ENCODE data around the gene COG3. TPM values are rescaled to one million over a fixed set of nuclear protein-coding genes. Genes with fewer than 3 reads are reported as not detected.

Gene COG3
- total and polyA plus RNA-seq, 2 of the 13 experiments (the other 11 are each of a cell fraction or from before 2014, with no cell fraction given) = 37.8 to 47.5 TPM

DNA sequence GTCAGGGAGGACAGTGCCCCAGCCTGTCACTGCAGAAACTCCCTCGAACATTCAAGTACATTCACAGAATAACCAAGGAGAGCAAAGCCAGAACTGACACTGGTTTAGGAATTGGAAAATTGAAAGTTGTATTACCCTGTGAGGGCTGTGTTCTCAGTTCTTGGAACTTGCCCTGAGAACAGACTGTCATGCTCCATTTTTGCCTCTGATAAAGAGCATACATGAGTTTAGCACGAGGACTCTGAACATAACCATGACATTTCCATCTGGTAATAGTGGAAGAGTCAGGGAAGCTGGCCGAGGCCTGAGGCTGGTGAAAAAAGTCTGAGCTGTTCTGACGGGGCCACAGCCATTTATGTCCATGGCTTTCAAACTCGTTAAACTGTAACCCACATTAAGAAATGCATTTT, 31.4 kb upstream of the COG3 start (continued):
- TF ChIP-seq, protein P1, sequence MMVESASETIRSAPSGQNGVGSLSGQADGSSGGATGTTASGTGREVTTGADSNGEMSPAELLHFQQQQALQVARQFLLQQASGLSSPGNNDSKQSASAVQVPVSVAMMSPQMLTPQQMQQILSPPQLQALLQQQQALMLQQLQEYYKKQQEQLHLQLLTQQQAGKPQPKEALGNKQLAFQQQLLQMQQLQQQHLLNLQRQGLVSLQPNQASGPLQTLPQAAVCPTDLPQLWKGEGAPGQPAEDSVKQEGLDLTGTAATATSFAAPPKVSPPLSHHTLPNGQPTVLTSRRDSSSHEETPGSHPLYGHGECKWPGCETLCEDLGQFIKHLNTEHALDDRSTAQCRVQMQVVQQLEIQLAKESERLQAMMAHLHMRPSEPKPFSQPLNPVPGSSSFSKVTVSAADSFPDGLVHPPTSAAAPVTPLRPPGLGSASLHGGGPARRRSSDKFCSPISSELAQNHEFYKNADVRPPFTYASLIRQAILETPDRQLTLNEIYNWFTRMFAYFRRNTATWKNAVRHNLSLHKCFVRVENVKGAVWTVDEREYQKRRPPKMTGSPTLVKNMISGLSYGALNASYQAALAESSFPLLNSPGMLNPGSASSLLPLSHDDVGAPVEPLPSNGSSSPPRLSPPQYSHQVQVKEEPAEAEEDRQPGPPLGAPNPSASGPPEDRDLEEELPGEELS (CRISPR knock-in tag; IDR thresholded peaks at IDR 0.05) = 0 out of 2 replicates have a peak, but pooled peaks have one; percentile 16
- TF ChIP-seq ZNF569 (CRISPR knock-in tag; IDR thresholded peaks at IDR 0.05; ENCODE audit: borderline replicate concordance) (no peak), ZNF577 (CRISPR knock-in tag; IDR thresholded peaks at IDR 0.05; ENCODE audit: borderline replicate concordance, low read depth) (no peak), SOX13 (IDR thresholded peaks at IDR 0.05) (no peak), SOX13 (CRISPR knock-in tag; conservative IDR thresholded peaks at IDR 0.05 in 1 of 2, IDR thresholded peaks at IDR 0.05 in 1 of 2) (peak in 1 of 2 experiments; percentile 23; a peak in 2 of 4 replicates), SAP130 (CRISPR knock-in tag; IDR thresholded peaks at IDR 0.05; ENCODE audit: low read depth) (peak; percentile 72), ZNF878 (CRISPR knock-in tag; IDR thresholded peaks at IDR 0.05) (0 out of 2 replicates have a peak, but pooled peaks have one; percentile 40), SOX6 (IDR thresholded peaks at IDR 0.05) (no peak), SOX6 (CRISPR knock-in tag; IDR thresholded peaks at IDR 0.05) (peak; percentile 59), TARDBP (CRISPR knock-in tag; IDR thresholded peaks at IDR 0.05) (peak; percentile 60; the same call in 1 of the 2 replicates), ZNF331 (CRISPR knock-in tag; IDR thresholded peaks at IDR 0.05) (no peak), MBD4 (IDR thresholded peaks at IDR 0.05; ENCODE audit: borderline replicate concordance, low read length) (no peak), FOXK1 (CRISPR knock-in tag; IDR thresholded peaks at IDR 0.05; ENCODE audit: borderline replicate concordance, low read depth) (peak; percentile 10; the same call in 1 of the 2 replicates), DMAP1 (CRISPR knock-in tag; IDR thresholded peaks at IDR 0.05) (peak; percentile 23; the same call in 1 of the 2 replicates), SMAD9 (CRISPR knock-in tag; IDR thresholded peaks at IDR 0.05) (no peak)
- TF ChIP-seq, protein P2, sequence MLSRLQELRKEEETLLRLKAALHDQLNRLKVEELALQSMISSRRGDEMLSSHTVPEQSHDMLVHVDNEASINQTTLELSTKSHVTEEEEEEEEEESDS (CRISPR knock-in tag; IDR thresholded peaks at IDR 0.05; ENCODE audit: borderline replicate concordance) = no peak
- TF ChIP-seq, protein P3, sequence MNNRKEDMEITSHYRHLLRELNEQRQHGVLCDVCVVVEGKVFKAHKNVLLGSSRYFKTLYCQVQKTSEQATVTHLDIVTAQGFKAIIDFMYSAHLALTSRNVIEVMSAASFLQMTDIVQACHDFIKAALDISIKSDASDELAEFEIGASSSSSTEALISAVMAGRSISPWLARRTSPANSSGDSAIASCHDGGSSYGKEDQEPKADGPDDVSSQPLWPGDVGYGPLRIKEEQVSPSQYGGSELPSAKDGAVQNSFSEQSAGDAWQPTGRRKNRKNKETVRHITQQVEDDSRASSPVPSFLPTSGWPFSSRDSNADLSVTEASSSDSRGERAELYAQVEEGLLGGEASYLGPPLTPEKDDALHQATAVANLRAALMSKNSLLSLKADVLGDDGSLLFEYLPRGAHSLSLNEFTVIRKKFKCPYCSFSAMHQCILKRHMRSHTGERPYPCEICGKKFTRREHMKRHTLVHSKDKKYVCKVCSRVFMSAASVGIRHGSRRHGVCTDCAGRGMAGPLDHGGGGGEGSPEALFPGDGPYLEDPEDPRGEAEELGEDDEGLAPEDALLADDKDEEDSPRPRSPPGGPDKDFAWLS (CRISPR knock-in tag; IDR thresholded peaks at IDR 0.05; ENCODE audit: borderline replicate concordance) = no peak
- TF ChIP-seq, protein P4, sequence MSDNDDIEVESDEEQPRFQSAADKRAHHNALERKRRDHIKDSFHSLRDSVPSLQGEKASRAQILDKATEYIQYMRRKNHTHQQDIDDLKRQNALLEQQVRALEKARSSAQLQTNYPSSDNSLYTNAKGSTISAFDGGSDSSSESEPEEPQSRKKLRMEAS (IDR thresholded peaks at IDR 0.05) = peak; percentile 69
- TF ChIP-seq, protein P5, sequence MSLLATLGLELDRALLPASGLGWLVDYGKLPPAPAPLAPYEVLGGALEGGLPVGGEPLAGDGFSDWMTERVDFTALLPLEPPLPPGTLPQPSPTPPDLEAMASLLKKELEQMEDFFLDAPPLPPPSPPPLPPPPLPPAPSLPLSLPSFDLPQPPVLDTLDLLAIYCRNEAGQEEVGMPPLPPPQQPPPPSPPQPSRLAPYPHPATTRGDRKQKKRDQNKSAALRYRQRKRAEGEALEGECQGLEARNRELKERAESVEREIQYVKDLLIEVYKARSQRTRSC (CRISPR knock-in tag; IDR thresholded peaks at IDR 0.05; ENCODE audit: low read depth) = no peak
- TF ChIP-seq, protein P6, sequence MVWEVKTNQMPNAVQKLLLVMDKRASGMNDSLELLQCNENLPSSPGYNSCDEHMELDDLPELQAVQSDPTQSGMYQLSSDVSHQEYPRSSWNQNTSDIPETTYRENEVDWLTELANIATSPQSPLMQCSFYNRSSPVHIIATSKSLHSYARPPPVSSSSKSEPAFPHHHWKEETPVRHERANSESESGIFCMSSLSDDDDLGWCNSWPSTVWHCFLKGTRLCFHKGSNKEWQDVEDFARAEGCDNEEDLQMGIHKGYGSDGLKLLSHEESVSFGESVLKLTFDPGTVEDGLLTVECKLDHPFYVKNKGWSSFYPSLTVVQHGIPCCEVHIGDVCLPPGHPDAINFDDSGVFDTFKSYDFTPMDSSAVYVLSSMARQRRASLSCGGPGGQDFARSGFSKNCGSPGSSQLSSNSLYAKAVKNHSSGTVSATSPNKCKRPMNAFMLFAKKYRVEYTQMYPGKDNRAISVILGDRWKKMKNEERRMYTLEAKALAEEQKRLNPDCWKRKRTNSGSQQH (CRISPR knock-in tag; IDR thresholded peaks at IDR 0.05; ENCODE audit: low read depth) = no peak
- TF ChIP-seq, protein P7, sequence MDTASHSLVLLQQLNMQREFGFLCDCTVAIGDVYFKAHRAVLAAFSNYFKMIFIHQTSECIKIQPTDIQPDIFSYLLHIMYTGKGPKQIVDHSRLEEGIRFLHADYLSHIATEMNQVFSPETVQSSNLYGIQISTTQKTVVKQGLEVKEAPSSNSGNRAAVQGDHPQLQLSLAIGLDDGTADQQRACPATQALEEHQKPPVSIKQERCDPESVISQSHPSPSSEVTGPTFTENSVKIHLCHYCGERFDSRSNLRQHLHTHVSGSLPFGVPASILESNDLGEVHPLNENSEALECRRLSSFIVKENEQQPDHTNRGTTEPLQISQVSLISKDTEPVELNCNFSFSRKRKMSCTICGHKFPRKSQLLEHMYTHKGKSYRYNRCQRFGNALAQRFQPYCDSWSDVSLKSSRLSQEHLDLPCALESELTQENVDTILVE (CRISPR knock-in tag; IDR thresholded peaks at IDR 0.05) = 0 out of 2 replicates have a peak, but pooled peaks have one; percentile 30
- TF ChIP-seq, protein P8, sequence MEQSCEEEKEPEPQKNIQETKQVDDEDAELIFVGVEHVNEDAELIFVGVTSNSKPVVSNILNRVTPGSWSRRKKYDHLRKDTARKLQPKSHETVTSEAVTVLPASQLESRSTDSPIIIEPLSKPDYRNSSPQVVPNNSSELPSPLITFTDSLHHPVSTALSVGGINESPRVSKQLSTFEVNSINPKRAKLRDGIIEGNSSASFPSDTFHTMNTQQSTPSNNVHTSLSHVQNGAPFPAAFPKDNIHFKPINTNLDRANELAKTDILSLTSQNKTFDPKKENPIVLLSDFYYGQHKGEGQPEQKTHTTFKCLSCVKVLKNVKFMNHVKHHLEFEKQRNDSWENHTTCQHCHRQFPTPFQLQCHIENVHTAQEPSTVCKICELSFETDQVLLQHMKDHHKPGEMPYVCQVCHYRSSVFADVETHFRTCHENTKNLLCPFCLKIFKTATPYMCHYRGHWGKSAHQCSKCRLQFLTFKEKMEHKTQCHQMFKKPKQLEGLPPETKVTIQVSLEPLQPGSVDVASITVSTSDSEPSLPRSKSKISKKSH (CRISPR knock-in tag; IDR thresholded peaks at IDR 0.05; ENCODE audit: borderline replicate concordance) = no peak
